Fibroblast of the aortic adventitia (primary cell): ENCODE results near the gene FA2H. TPM values are rescaled to one million over a fixed set of nuclear protein-coding genes. Genes with fewer than 3 reads are reported as not detected.

Experiments
- DNase-seq: peaks from one replicate; pipeline ENCODE4 v3.0.0-alpha.2; 2010; ENCODE audit warnings: low read depth
- H3K4me3 ChIP-seq: 2 replicates; pipeline ENCODE4 v1.5.1; 2011; ENCODE audit warnings: low read depth, mild to moderate bottlenecking, control low read depth, low read length, moderate library complexity
- CTCF ChIP-seq: IDR thresholded peaks from 2 replicates; pipeline ENCODE4 v1.5.1; 2011; ENCODE audit warnings: mild to moderate bottlenecking, low read length, control low read depth, inconsistent platforms; ENCODE audit not compliant: insufficient read depth
- total RNA-seq: library from RNA; depleted of rRNA; stranded (reverse); fragments of >200 nt; gene quantifications from 2 replicates; pipeline ENCODE4 v1.2.3, GENCODE V29; 2012; ENCODE audit warnings: low replicate concordance

Gene FA2H
- total RNA-seq, 1 donor = not detected

GRCh38 chr16:74718741-74719610 is 55.6 kb downstream of the FA2H start:
- no peak overlapping the region for H3K4me3 ChIP-seq
- no peak for DNase-seq
- no peak for TF ChIP-seq CTCF

- no peak for TF ChIP-seq CTCF
- H3K4me3 ChIP-seq = no peak overlapping the region
- no peak for DNase-seq
Observed at GRCh38 chr16:74718140-74718539, 56.5 kb downstream of the FA2H start.

- DNase-seq = no peak
- no peak overlapping the region for H3K4me3 ChIP-seq
- TF ChIP-seq CTCF = no peak
Observed at GRCh38 chr16:74717367-74717766, 57.3 kb downstream of the FA2H start.

GRCh38 chr16:74716355-74716754 is 58.3 kb downstream of the FA2H start:
- TF ChIP-seq CTCF = no peak
- H3K4me3 ChIP-seq = no peak overlapping the region
- DNase-seq = no peak

- no peak for TF ChIP-seq CTCF
- DNase-seq = no peak
- no peak overlapping the region for H3K4me3 ChIP-seq
Observed at GRCh38 chr16:74713876-74714275, 60.7 kb downstream of the FA2H start.

GRCh38 chr16:74713325-74713724 is 61.3 kb downstream of the FA2H start:
- no peak overlapping the region for H3K4me3 ChIP-seq
- TF ChIP-seq CTCF = no peak
- no peak for DNase-seq

GRCh38 chr16:74711938-74712337 is 62.7 kb downstream of the FA2H start:
- no peak overlapping the region for H3K4me3 ChIP-seq
- no peak for DNase-seq
- no peak for TF ChIP-seq CTCF
